Mucosa of stomach (tissue), 1 donor: Measurements from ENCODE around the gene GAS6.
"Not testable (repeated sequence)": the region's sequence is repeated elsewhere in the genome, so short reads cannot be mapped to it uniquely, and the experiment has no call there.

ENCODE experiments used
- H3K27me3 ChIP-seq: one replicate; pipeline ENCODE4 v1.7.0; 2013; ENCODE audit warnings: mild to moderate bottlenecking, low read length; ENCODE audit not compliant: control insufficient read depth, insufficient read depth
- H3K36me3 ChIP-seq: one replicate; pipeline ENCODE4 v1.7.0; 2013; ENCODE audit warnings: low read length; ENCODE audit not compliant: control insufficient read depth, insufficient read depth
- H3K4me1 ChIP-seq: one replicate; pipeline ENCODE4 v1.7.0; 2013; ENCODE audit warnings: mild to moderate bottlenecking, low read length; ENCODE audit not compliant: control insufficient read depth, insufficient read depth
- H3K4me3 ChIP-seq: one replicate; pipeline ENCODE4 v1.7.0; 2013; ENCODE audit warnings: low read length
- H3K9ac ChIP-seq: one replicate; pipeline ENCODE4 v1.7.0; 2013; ENCODE audit warnings: mild to moderate bottlenecking, low read length, moderate library complexity
- H3K9me3 ChIP-seq: one replicate; pipeline ENCODE4 v1.7.0; 2013; ENCODE audit warnings: mild to moderate bottlenecking, low read length, moderate library complexity; ENCODE audit not compliant: control insufficient read depth
- donor health status: Pancreatic carcinoma.

Gene GAS6

GRCh38 chr13:113876346-113877148, 12.7 kb upstream of the GAS6 start:
- Histone ChIP-seq H3K4me1 (peaks cover 12% of the 10 kb centered on the region), H3K9me3 (no peaks in the 10 kb centered on the region), H3K9ac (no peak overlapping the region), H3K27me3 (no peaks in the 10 kb centered on the region), H3K4me3 (no peak overlapping the region), H3K36me3 (no peaks in the 10 kb centered on the region)

DNA sequence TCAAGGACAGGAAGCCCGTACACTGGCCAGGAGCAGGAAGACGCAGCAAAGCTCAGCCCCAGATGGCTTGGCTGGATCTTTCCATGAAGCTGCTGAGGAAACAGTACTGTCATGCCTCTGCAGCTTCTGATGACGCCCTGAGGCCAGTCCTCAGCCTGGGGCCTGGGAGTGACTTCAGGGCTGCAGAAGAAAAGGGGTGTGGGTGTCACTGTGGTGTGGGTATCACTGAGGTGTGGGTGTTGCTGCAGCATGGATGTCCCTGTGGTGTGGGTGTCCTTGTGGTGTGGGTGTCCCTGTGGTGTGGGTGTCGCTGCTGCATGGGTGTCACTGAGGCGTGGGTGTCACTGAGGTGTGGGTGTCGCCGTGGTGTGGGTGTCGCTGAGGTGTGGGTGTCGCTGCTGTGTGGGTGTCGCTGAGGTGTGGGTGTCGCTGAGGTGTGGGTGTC, 12.0 kb upstream of the GAS6 start:
- H3K4me1 ChIP-seq: peaks cover 5% of the 10 kb centered on the region
- no peaks in the 10 kb centered on the region for H3K9me3 ChIP-seq
- no peaks in the 10 kb centered on the region for H3K27me3 ChIP-seq
- H3K9ac ChIP-seq: no peak overlapping the region
- H3K4me3 ChIP-seq: no peak overlapping the region
- H3K36me3 ChIP-seq: no peaks in the 10 kb centered on the region

- peaks cover 4% of the 10 kb centered on the region for H3K4me1 ChIP-seq
- no peaks in the 10 kb centered on the region for H3K9me3 ChIP-seq
- no peaks in the 10 kb centered on the region for H3K36me3 ChIP-seq
- no peak overlapping the region for H3K4me3 ChIP-seq
- no peak overlapping the region for H3K9ac ChIP-seq
- no peaks in the 10 kb centered on the region for H3K27me3 ChIP-seq
Observed at GRCh38 chr13:113875429-113875815, 11.5 kb upstream of the GAS6 start.

DNA sequence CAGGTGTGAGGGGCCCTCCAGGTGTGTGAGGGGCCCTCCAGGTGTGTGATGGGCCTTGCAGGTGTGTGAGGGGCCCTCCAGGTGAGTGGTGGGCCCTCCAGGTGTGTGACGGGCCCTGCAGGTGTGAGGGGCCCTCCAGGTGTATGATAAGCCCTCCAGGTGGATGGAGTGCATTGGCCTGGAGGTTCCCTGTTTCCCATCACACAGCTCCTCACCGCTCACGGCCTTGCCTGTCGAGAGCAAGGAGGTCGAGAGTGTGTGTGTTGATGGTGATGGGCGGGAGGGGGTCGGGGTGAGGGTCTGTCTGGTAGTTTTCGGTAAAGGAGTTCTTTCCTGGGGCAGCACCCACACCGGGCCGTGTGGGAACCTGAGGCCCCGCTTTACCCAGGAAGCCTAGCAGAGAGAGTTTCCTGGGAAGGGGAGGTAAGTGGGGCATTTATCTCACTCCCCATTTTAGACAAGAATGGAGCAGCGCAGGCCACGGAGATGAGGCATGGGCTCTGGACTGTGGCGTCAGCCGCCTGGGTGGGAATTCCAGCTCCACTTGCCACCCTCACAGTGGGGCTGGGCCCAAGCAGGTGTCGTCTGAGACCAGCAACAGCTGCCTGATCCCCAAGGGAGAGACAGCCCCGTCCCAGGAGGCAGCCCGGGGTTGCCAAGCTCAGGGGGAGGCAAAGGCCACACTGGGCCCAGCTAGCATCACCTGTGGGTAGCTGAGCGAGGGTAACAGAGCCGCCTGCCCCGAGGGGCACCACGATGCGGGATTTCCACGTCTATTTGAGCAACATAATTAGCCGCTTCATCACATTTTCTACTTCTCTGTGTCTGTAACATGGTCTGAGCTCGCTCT, 10.9 kb upstream of the GAS6 start:
- H3K4me1 ChIP-seq: peaks cover 4% of the 10 kb centered on the region

DNA sequence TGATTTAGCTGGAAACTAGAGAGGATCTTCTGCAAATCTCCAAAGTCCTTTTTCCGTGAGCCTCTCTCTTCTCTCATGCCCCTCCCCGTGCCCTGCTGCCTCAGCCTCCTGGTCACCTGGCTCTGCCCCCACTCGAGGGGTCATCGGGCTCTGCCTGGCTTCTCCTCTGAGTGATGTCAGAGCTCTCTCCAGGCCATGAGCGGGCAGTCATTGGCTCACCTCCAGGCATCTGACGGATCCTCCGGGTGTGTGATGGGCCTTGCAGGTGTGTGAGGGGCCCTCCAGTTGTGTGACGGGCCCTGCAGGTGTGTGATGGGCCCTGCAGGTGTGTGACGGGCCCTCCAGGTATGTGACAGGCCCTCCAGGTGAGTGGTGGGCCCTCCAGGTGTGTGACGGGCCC, 10.3 kb upstream of the GAS6 start:
- no peak overlapping the region for H3K9ac ChIP-seq
- no peaks in the 10 kb centered on the region for H3K4me1 ChIP-seq
- H3K9me3 ChIP-seq: no peaks in the 10 kb centered on the region
- H3K27me3 ChIP-seq: no peaks in the 10 kb centered on the region
- H3K36me3 ChIP-seq: no peaks in the 10 kb centered on the region
- H3K4me3 ChIP-seq: no peak overlapping the region

More for the DNA sequence above, 10.9 kb upstream of the GAS6 start:
- Histone ChIP-seq H3K9ac (no peak overlapping the region), H3K4me3 (no peak overlapping the region), H3K9me3 (no peaks in the 10 kb centered on the region), H3K27me3 (no peaks in the 10 kb centered on the region), H3K36me3 (no peaks in the 10 kb centered on the region)

- no peaks in the 10 kb centered on the region for H3K36me3 ChIP-seq
- H3K27me3 ChIP-seq: peaks cover 6% of the 10 kb centered on the region
- no peaks in the 10 kb centered on the region for H3K9me3 ChIP-seq
- H3K4me3 ChIP-seq: no peak overlapping the region
- no peak overlapping the region for H3K9ac ChIP-seq
- H3K4me1 ChIP-seq: peaks cover 7% of the 10 kb centered on the region
Observed at GRCh38 chr13:113869263-113869662, 5.4 kb upstream of the GAS6 start.

GRCh38 chr13:113867913-113868312, 4.0 kb upstream of the GAS6 start:
- H3K4me1 ChIP-seq: not testable (repeated sequence)

GRCh38 chr13:113865427-113865826, 1.6 kb upstream of the GAS6 start:
- peaks cover 32% of the 10 kb centered on the region for H3K4me1 ChIP-seq
- no peaks in the 10 kb centered on the region for H3K9me3 ChIP-seq
- H3K27me3 ChIP-seq: peaks cover 6% of the 10 kb centered on the region
- H3K4me3 ChIP-seq: no peak overlapping the region
- H3K9ac ChIP-seq: no peak overlapping the region
- H3K36me3 ChIP-seq: no peaks in the 10 kb centered on the region

More at GRCh38 chr13:113867913-113868312, 4.0 kb upstream of the GAS6 start:
- H3K36me3 ChIP-seq, H3K9me3 ChIP-seq, H3K9ac ChIP-seq, H3K4me3 ChIP-seq, H3K27me3 ChIP-seq: not testable (repeated sequence)

DNA sequence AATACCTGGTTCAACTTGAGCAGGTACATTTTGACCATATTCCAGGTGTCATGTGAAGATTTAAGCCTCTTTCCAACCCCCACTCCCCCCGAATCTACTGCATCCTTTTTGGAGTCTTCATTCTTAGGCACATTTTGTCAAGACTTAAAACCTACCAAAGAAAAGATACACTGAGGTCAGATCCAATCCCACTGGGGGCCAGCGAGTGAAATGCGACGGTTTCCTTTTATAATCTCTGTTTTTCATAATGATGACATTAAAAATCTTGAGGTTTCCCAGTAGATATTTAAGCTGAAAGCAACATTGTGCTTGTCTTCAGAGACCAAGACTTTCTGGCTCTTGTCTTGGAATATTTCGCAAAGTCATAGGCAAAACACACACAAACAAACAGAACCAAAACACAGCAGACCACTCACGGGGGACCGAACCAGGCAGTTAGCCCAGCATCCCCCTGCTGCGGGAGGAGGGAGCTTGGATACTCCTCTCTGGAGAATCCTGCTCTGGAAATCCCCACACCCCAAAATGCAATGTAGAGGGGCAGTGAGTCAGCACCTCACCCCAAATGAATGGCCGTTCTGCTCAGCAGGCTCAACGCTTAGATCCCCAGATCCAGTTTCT, 506 bp upstream of the GAS6 start:
- Histone ChIP-seq H3K27me3 (peaks cover 6% of the 10 kb centered on the region), H3K4me1 (peaks cover 43% of the 10 kb centered on the region), H3K4me3 (peak overlapping the region; percentile 15), H3K9me3 (no peaks in the 10 kb centered on the region), H3K36me3 (no peaks in the 10 kb centered on the region), H3K9ac (peak overlapping the region; percentile 18)

- peak overlapping the region; percentile 14 for H3K4me3 ChIP-seq
- H3K9me3 ChIP-seq: no peaks in the 10 kb centered on the region
- peaks cover 6% of the 10 kb centered on the region for H3K27me3 ChIP-seq
- peaks cover 44% of the 10 kb centered on the region for H3K4me1 ChIP-seq
- H3K9ac ChIP-seq: peak overlapping the region; percentile 69
- H3K36me3 ChIP-seq: no peaks in the 10 kb centered on the region
Observed at GRCh38 chr13:113862931-113863523, 849 bp downstream of the GAS6 start.

DNA sequence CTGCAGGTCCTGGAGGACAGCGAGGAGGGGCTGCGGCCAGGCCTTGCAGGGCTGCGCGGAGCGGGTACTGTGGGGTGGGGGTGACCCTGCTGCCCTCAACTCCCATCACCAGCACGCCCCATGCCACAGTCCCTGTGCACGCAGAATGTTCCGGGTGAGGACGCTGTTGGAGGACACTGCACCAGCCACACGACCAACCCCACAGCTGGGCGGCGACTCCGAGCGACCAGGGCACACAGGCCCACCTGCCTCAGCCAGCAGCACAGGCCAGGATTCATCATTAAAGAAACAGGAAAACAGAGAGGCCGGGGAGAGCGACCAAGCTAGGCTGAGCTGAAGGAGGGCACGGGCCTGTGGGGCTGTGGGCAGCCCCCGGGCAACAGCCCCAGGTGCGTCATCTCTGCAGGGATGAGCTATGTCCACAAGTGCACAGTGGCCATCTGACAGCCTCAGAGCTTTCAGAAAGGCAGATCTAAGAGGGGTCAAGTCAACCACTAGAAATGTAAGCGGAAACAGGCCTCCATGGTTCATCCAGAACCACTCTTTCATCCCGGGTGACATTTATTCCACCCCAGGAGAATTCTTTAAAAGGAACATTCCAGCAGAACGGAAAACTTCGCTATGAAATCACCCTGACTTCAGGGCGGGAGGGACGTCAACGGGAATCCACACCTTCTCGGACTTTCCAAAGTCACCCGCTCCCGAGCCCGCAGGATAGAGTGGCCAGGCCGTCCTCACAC, 1.5 kb downstream of the GAS6 start:
- Histone ChIP-seq H3K4me1 (peaks cover 46% of the 10 kb centered on the region), H3K9me3 (no peaks in the 10 kb centered on the region), H3K4me3 (peak overlapping the region; percentile 14), H3K27me3 (peaks cover 6% of the 10 kb centered on the region), H3K9ac (peak overlapping the region; percentile 60), H3K36me3 (no peaks in the 10 kb centered on the region)
